Esophagus (tissue), 2 donors: ENCODE measurements around the gene PIGB. TPM values are rescaled to one million over a fixed set of nuclear protein-coding genes. Genes with fewer than 3 reads are reported as not detected.
A peak's percentile ranks its signal among the peaks of the same experiment; 100 is the strongest.
"Not testable (repeated sequence)": the region's sequence is repeated elsewhere in the genome, so short reads cannot be mapped to it uniquely, and the experiment has no call there.

Experiments
- H3K27ac ChIP-seq, 2 donors: one replicate each; pipeline ENCODE4 v1.5.1; 2013; ENCODE audit warnings: low read depth in 2 of 2, mild to moderate bottlenecking in 2 of 2, inconsistent platforms in 1 of 2, low read length in 1 of 2, moderate library complexity in 1 of 2
- H3K27me3 ChIP-seq, 2 donors: one replicate each; pipeline ENCODE4 v1.6.1; 2013; ENCODE audit warnings: low read length in 2 of 2, control low read depth in 1 of 2, mild to moderate bottlenecking in 1 of 2; ENCODE audit not compliant: insufficient read depth in 2 of 2, control insufficient read depth in 1 of 2
- H3K36me3 ChIP-seq, 2 donors: one replicate each; pipeline ENCODE4 v1.6.1; 2013; ENCODE audit warnings: low read length in 1 of 2; ENCODE audit not compliant: control insufficient read depth in 2 of 2, insufficient read depth in 2 of 2
- H3K4me1 ChIP-seq, 2 donors: one replicate each; pipeline ENCODE4 v1.6.1; 2013; ENCODE audit warnings: low read length in 1 of 2; ENCODE audit not compliant: control insufficient read depth in 2 of 2, insufficient read depth in 2 of 2
- H3K4me3 ChIP-seq, 2 donors: one replicate each; pipeline ENCODE4 v1.5.1; 2013; ENCODE audit warnings: low read length in 2 of 2, mild to moderate bottlenecking in 2 of 2, low read depth in 1 of 2, moderate library complexity in 1 of 2
- H3K9me3 ChIP-seq, 2 donors: one replicate each; pipeline ENCODE4 v1.6.1; 2013; ENCODE audit warnings: mild to moderate bottlenecking in 2 of 2, low read depth in 1 of 2, low read length in 1 of 2, moderate library complexity in 1 of 2; ENCODE audit not compliant: control insufficient read depth in 2 of 2, insufficient read depth in 1 of 2
- WGBS, 2 donors: extraction: QIAGEN DNeasy Blood & Tissue Kit; methylation state at CpG; one replicate each; pipeline ENCODE4 v1.1.7; 2013; 5-methylcytosine and 5-hydroxymethylcytosine counted together
- polyA plus RNA-seq, 2 donors: library from polyadenylated mRNA; stranded (reverse); fragments of 200-250 nt; gene quantifications; one replicate each; pipeline ENCODE4 v1.2.3, GENCODE V29; 2013
- donor health status: healthy with polysubstance abuse.
- donor health status: Bipolar disorder and iron deficiency.

The PIGB gene
- polyA plus RNA-seq, 2 donors: 7.7 to 14.2 TPM

DNA sequence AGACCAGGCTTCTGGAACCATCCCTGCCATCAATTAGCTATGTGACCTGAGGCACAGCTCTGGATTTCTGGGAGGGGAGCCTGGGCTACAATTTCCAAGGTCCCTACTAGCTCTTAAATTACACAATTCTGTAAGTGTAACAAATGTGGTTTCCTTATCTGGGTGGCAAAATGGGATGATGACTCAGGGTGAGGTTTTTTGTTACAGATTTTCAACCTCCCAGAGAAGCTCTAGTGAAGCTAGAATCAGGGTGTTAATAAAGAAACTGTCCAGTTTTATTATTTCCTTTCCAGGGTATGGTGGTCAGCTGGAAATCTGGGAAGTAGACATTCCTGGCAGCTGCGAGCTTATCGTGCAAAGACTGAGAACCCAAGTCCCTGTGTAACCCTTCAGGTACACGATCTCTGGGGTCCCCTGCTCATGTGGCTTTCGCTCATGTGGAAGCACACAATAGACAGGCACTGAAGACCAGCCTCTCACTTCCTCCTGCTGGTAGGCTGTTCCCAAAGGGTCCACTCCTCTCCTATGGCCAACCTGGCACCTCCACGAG is 36.7 kb upstream of the PIGB start:
- 71 to 80% methylated on average over 5 of the region's 5 CpGs for WGBS, 2 donors
- no peak overlapping the region for H3K4me3 ChIP-seq
- H3K36me3 ChIP-seq: no peaks in the 10 kb centered on the region
- H3K27ac ChIP-seq: peak overlapping the region; percentile 26 to 52
- peaks cover 0 to 2% of the 10 kb centered on the region in 2 donors for H3K4me1 ChIP-seq
- H3K27me3 ChIP-seq: no peaks in the 10 kb centered on the region
- no peaks in the 10 kb centered on the region for H3K9me3 ChIP-seq

DNA sequence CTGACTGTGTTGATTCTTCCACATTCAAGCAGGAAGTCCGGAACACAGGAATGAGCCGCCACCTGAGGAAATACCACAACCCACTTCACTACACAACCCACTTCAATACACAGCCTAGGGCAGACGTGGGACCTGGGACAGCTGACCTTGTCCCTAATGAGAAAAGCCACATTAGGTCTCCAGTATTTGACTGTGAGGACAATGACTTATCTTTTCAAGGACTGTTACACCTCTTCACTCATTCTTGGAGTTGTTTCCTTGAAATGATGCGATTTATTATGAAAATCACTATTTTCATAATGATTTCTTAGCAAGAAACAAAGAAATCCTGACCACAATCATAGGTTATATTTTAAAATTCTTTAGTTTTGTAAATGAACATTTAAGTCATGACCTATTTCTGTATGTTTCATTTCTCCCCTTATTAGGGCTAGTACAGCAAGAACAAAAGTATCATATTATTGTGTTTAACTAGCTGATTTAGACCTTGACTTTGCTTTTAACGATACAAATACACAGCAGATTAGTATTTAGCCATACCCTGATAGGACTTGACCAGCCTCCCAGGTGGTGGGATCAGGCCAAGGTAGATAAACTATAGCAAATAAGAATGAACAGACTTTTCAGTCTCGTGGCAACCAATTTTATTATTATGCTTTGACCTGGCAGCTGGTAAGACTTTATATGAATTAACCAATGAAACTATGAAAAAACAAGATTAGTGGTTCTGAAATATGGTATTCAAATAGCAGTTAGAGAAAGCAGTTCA is 35.5 kb upstream of the PIGB start:
- no peak overlapping the region for H3K4me3 ChIP-seq
- no peaks in the 10 kb centered on the region for H3K27me3 ChIP-seq
- no peak overlapping the region for H3K27ac ChIP-seq
- no peaks in the 10 kb centered on the region for H3K9me3 ChIP-seq
- H3K4me1 ChIP-seq: peaks cover 0 to 2% of the 10 kb centered on the region in 2 donors
- 66 to 80% methylated on average over 6 of the region's 6 CpGs for WGBS, 2 donors
- H3K36me3 ChIP-seq: no peaks in the 10 kb centered on the region

- H3K27me3 ChIP-seq: no peaks in the 10 kb centered on the region
- H3K4me3 ChIP-seq: no peak overlapping the region
- H3K27ac ChIP-seq: no peak overlapping the region
- WGBS, 2 donors: 68 to 70% methylated on average over 1 of the region's 1 CpG
- no peaks in the 10 kb centered on the region for H3K9me3 ChIP-seq
- H3K4me1 ChIP-seq: peaks cover 0 to 4% of the 10 kb centered on the region in 2 donors
- H3K36me3 ChIP-seq: no peaks in the 10 kb centered on the region
These were observed 34.6 kb upstream of the PIGB start for GRCh38 chr15:55284426-55284825.

DNA sequence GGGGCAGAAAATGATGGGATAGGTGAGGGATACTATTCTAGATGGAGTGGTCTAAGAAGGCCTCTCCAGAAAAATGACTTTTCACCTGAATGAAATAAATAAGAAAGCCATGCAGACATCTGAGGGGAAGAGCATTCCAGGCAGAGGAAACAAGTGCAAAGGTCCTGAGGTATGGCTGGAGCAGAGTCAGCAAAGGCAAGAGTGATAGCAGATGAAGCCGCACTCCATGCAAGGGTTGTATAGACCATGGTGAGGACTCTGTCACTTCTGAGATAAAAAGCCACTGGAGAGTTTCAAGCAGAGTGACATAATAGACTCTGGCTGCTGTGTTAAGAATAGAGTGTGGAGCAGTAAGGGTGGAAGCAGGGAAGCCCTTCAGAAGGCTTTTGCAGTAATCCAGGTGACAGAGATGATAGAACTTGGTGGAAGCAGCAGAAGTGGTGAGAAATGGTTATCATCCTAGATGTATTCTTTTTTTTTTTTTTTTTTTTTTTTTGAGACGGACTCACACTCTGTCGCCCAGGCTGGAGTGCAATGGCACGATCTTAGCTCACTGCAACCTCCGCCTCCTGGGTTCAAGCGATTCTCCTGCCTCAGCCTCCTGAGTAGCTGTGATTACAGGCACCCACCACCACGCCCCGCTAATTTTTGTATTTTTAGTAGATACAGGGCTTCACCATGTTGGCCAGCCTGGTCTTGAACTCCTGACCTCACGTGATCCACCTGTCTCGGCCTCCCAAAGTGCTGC is 32.4 kb upstream of the PIGB start:
- H3K27ac ChIP-seq, H3K36me3 ChIP-seq, H3K27me3 ChIP-seq, H3K4me1 ChIP-seq, H3K4me3 ChIP-seq, H3K9me3 ChIP-seq: not testable (repeated sequence)
- 92 to 94% methylated on average over 9 to 10 of the region's 10 CpGs for WGBS, 2 donors

DNA sequence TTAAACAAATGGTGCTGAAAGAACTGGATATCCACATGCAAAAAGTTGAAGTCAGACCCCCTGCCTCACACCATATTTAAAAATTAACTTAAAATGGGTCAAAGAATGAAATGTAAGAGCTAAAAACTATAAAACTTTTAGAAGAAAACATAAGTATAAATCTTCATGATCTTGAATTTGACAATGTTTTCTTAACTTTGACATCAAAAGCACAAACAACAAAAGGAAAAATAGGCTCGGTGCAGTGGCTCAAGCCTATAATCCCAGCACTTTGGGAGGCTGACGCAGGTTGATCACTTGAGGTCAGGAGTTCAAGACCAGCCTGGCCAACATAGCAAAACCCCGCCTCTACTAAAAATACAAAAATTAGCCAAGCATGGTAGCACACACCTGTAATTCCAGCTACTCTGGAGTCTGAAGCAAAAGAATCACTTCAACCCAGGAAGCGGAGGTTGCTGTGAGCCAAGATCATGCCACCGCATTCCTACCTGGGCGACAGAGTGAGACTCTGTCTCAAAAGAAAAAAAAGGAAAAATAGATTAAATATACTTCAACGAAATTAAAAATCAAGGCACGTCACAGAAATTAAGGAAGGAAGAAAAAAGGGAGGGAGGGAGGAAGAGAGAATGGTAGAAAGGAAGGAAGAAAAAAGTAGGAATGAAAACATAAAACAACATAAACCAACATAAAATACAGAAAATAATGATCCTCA is 30.9 kb upstream of the PIGB start:
- Histone ChIP-seq H3K27ac (no peak overlapping the region), H3K4me3 (peak overlapping the region in 1 of 2 donors; percentile 92)

DNA sequence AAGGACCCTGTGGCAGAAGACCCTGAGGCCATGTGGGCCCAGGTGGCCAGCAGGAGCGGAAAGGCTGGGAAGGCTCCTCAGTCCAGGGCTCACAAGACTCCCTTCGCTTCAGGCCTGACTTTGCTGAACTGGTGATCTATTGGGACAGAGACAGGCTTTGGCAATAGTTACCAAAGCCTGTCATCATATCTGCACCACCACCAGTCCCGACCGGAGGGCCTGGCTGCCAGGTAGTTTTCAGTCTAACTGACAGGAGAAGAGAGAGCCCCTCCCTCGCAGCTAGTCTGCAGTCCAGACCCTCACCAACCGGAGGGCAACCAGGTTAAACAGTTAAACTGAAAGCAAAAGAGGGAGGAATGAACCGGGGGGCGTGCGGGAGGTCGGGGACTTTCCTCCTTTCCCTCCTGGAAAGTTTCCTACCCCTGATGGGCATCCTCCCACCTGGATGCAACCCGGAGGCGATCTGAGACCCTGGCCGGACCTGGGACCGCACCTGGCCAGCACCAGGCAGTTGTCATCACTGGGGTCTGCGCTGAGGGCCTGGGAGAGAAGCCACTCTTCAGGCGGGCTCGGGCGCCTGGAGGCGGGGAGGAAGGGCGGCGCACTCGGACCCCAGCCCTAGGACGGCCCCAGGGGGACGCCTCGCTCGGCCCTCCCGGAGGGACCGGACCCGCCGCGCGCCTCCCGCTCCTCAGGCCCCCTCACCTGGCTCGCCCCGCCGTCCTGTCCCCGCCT is 29.8 kb upstream of the PIGB start:
- WGBS, 2 donors: 2% methylated on average over 23 to 37 of the region's 37 CpGs
- Histone ChIP-seq H3K27me3 (no peaks in the 10 kb centered on the region), H3K4me3 (peak overlapping the region; percentile 81 to 92), H3K27ac (peak overlapping the region; percentile 87 to 96), H3K9me3 (no peaks in the 10 kb centered on the region), H3K36me3 (no peaks in the 10 kb centered on the region), H3K4me1 (peaks cover 0 to 2% of the 10 kb centered on the region in 2 donors)

More for the DNA sequence above, 30.9 kb upstream of the PIGB start:
- Histone ChIP-seq H3K4me1 (peaks cover 0 to 2% of the 10 kb centered on the region in 2 donors), H3K36me3 (no peaks in the 10 kb centered on the region), H3K27me3 (no peaks in the 10 kb centered on the region), H3K9me3 (no peaks in the 10 kb centered on the region)
- WGBS, 2 donors: 65 to 72% methylated on average over 8 of the region's 8 CpGs

DNA sequence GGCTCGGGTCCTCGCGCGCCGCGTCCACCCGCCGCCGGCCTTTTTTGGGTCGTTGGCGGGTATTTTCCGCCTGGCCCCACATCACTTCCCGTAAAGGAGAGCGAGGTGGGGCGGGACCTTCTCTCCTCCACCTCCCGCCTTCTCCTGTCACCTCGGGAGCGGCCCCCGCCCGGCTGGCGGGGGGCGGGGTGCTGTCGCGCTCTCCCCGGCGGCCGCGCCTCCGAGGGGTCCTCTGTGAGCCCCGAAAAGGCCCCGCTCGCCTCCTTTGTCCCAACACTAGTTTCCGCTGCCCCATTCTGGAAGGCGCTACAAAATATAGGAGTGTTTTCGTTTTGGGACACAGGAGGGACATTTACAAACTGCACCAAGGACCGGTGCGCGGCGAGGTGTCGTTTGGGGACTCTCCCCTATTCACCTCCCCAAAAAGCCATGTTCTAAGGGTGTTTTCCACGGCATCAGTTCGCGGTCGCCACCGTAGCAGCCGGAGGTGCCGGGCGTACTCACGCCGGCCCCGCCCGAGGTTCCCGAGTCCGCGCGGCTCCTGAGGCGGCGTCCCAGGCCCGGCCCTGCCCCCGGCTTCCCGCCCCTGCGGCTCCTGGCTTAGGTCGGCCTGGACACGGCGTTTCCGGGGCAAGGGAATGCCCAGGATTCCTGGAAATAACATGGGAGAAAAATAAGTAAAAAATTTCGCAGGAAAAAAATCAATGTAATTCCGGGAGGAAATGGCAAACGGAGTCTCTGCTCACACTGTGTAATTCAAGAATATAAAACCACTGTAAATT is 29.1 kb upstream of the PIGB start, which contains the start of gene RAB27A:
RAB27A (minus strand) TSS at position 68 of the 782 bp plus-strand sequence. CDS start 54,879 bp downstream, outside the sequence.
- peaks cover 0 to 2% of the 10 kb centered on the region in 2 donors for H3K4me1 ChIP-seq
- 0 to 1% methylated on average over 66 to 69 of the region's 69 CpGs for WGBS, 2 donors
- peak within 1 kb of the TSS; percentile 87 to 96 for H3K27ac ChIP-seq
- H3K4me3 ChIP-seq: peak within 1 kb of the TSS; percentile 81 to 92
- H3K36me3 ChIP-seq: no peaks in the 10 kb centered on the region
- no peaks in the 10 kb centered on the region for H3K9me3 ChIP-seq
- H3K27me3 ChIP-seq: no peaks in the 10 kb centered on the region

DNA sequence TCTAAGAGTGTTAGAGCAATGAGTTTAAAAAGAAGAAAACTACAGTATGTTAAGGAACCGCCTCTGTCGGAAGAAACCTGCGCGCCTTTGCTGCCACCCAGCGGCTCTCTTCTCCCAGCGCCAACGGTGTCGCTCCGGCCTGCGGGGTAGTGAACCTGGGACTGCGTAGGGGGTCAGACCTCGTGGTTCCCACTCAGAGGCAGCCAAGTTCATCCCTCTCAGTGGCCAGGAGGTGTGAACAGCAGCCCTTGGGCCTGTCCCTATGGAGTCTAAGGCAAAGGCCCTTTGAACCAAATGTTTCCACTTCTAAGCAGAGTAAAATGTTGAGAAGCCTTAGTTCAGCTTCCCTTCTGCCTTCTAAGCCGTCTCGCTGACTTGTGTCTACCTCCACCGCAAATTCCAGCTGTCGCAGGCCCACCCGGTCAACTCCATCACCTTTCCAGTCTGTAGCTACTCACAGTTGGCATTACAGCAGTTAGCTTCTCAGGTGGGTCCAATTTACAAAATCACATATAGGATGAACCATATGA is 28.4 kb upstream of the PIGB start:
- Histone ChIP-seq H3K27me3 (no peaks in the 10 kb centered on the region), H3K4me3 (peak overlapping the region in 1 of 2 donors; percentile 92), H3K4me1 (peaks cover 0 to 2% of the 10 kb centered on the region in 2 donors), H3K36me3 (no peaks in the 10 kb centered on the region), H3K27ac (peak overlapping the region in 1 of 2 donors; percentile 87), H3K9me3 (no peaks in the 10 kb centered on the region)
- WGBS, 2 donors: 19 to 23% methylated on average over 17 of the region's 17 CpGs
